GM12865 (cell line): ENCODE measurements around the gene JAZF1.

Experiments used
- DNase-seq: peaks from one replicate; pipeline ENCODE4 v3.0.0; 2010; ENCODE audit warnings: low read depth
- H3K4me3 ChIP-seq: 2 replicates; pipeline ENCODE4 v1.5.1; 2011; ENCODE audit warnings: mild to moderate bottlenecking, low read depth, low read length, control low read depth
- TF ChIP-seq, protein P1 (sequence below): IDR thresholded peaks from 2 replicates; pipeline ENCODE4 v1.5.1; 2011; ENCODE audit warnings: low read length, control low read depth, low read depth, inconsistent platforms; ENCODE audit not compliant: insufficient read depth; ENCODE audit errors: missing control alignments

JAZF1 gene

DNA sequence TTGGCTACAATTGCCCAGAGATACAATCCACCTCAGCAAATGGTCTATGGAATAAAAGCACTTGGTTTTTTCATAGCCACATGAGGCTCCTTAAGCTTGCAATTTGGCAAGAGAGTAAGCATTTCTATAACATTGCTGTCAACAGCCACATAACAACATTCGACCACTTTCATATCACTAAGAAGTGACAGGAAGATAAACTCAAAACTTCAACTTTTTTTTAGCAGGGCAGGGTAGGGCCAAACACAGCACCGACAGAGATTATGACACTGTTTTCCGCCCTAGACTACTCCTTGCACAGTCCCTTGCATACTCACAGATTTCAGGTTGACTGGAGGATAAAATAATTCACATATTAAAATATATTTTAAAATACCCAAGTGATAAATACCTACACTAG, 185.4 kb downstream of the JAZF1 start:
- TF ChIP-seq, protein P1, sequence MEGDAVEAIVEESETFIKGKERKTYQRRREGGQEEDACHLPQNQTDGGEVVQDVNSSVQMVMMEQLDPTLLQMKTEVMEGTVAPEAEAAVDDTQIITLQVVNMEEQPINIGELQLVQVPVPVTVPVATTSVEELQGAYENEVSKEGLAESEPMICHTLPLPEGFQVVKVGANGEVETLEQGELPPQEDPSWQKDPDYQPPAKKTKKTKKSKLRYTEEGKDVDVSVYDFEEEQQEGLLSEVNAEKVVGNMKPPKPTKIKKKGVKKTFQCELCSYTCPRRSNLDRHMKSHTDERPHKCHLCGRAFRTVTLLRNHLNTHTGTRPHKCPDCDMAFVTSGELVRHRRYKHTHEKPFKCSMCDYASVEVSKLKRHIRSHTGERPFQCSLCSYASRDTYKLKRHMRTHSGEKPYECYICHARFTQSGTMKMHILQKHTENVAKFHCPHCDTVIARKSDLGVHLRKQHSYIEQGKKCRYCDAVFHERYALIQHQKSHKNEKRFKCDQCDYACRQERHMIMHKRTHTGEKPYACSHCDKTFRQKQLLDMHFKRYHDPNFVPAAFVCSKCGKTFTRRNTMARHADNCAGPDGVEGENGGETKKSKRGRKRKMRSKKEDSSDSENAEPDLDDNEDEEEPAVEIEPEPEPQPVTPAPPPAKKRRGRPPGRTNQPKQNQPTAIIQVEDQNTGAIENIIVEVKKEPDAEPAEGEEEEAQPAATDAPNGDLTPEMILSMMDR, result no peak
- no peak overlapping the region for H3K4me3 ChIP-seq
- no peak for DNase-seq

DNA sequence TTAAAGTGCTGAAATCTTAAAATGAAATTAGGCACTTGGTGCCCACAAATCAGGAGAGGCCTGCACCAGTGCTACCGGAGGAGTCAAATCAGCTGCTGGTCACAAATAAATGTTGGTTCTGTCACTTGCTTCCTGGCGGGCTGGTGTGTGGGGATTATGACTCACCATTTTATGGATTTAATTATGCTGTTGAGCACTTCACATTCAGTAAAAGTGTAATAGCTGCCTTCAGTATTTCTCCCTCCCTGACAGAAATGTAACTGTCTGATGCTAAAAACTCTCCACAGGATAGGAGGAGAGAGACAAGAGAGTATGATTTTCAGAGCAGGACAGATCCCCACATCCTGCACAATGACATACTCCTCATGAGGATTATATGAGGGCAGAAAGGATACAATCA, 186.0 kb downstream of the JAZF1 start:
- DNase-seq, result no peak
- H3K4me3 ChIP-seq, result no peak overlapping the region
- TF ChIP-seq, protein P1, result no peak

DNA sequence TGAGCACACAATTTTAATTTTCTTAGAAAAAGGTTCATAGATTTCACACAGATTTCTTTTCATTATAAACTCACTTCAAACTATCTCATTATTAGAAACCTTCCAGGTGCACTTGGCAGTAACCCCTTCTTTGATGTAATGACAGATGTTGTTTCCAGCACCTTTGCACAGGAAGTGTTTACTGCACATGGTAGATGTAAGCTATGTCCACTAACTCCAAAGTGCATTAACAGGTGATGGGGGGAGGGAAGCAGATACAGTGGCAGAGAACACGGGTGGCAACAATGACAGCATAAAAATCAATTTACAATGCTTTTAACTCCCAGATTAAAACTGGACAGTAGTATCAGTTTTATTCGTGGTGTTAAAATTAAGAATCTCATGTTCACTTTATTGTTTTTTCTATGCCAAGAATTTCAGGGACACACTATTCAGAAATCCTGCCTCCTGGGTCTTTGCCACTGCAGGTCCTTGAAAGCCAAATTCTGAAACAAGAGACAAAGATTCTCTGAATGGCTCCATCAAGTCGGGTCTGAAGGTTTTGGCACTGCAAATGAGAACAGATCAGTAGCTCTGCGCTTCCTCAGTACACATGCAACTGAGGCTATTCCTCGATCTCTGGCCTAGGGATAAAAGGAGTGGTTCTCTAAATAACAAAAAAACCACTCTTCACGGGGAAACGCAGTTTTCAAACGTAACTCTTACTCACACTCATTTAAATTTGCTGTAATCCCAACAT, 187.7 kb downstream of the JAZF1 start:
- TF ChIP-seq, protein P1, result no peak
- DNase-seq, result no peak
- no peak overlapping the region for H3K4me3 ChIP-seq

DNA sequence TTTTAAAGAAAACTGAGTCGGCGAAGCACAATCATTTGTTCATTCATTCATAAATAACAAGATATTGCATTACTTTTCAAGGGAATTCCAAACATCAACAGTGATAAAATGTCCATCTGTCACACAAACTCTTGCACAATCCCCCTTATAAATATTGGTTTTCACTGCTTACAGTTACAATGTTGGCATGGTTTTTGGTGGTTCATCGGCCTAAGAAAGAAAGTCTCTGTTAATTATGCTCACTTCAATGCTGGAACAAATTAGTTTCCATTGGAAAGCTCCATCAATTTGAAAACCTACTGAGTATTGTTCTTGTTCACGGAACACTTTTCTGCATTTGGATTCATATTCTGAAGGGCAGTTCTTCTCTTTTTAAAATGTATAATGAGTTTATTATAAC, 188.5 kb downstream of the JAZF1 start:
- no peak for DNase-seq
- TF ChIP-seq, protein P1, result no peak
- no peak overlapping the region for H3K4me3 ChIP-seq

DNA sequence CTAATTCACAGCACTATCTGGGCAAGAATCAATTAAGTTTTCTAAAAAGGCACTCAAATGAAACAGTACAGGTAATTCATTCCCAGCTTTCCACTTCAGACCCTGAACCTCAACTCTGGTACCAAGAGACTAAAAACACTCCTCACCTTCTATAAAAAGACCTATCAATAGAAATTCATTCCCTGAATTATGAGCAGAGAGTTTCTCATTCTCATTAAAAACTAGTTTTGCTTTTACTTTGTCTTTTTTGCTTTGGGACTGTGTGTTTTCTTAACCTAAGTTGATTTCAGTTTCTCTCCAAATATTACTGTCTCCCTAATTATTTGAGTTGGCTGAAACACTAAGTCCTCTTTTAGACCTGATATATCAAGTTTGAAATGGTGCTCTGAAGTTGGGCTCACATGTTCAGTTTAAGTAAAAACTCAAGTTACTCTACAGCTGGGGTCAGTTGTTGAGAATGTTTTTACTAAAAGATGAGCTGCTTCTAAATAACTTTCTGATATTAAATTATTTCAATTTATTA, 189.5 kb downstream of the JAZF1 start:
- no peak for DNase-seq
- no peak overlapping the region for H3K4me3 ChIP-seq
- TF ChIP-seq, protein P1, result no peak

DNA sequence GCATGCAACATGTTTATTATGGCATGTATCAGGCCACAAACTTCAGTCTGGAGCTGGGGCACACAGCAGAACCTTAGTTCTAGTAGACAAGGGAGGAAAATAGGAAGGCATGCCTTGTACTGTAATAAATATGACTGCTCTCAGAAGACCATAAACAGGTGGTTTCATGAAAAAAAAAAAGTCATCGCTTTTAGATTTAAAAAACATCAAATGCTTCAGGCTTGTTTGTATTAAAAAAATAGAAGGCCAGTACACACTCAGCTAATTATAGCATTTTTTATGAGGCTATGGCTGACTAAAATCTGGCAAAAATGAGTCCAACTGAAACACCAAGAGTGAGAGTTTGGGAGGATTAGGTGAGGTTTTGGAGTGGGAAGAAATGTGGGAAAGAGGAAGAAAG, 204.1 kb downstream of the JAZF1 start:
- no peak for DNase-seq
- H3K4me3 ChIP-seq, result no peak overlapping the region
- TF ChIP-seq, protein P1, result no peak

DNA sequence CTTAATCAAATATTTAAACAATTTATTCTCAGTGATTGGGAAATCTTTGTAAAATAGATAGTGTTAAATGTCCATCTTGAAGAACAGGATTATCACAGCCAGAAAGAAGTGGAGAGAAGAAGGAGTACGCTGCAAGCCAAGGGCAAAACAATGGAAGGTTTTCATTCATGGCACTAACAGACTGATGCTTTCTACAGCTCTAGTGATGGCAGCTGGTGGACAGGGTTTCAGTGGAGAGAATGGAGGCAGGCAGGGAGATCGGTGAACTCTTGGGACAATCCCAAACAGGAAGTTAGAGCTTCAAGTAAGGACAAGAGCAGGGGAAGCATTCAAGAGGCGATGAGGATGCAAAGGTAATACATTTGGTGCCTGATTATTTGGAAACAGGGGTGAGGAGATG, 207.0 kb downstream of the JAZF1 start:
- no peak for DNase-seq
- TF ChIP-seq, protein P1, result no peak
- H3K4me3 ChIP-seq, result no peak overlapping the region
